ENCODE results near the gene CLTC.

The CLTC gene

GRCh38 chr17:59725691-59726090, 106.0 kb downstream of the CLTC start:
- no peak for DNase-seq (ENCODE audit: low read depth in 2 of 2)

GRCh38 chr17:59727817-59728533, 108.3 kb downstream of the CLTC start:
- no peak for DNase-seq (ENCODE audit: low read depth in 2 of 2)

DNA sequence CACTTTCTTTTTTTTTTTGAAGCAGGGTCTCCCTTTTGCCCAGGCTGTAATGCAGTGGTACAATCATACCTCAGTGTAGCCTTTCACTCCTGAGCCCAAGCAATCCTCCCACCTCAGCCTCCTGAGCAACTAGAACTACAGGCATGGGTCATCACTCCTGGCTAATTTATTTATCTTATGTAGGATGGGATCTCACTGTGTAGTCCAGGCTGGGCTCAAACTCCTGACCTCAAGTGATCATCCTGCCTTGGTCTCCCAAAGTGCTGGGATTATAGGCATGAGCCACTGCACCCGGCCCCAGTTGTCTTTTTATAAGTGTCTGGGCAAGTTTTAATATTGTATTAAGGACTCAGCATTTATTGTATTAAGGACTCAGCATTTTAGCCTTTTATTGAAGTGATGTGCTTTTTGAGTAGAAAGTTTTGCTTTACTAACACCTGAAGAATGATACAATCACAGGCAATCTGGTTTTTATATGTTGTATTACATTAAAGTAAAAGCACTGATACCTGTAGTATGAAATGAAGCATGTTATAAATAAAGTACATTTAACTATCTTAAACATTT, 110.7 kb downstream of the CLTC start:
- no peak for DNase-seq (ENCODE audit: low read depth in 2 of 2)

DNA sequence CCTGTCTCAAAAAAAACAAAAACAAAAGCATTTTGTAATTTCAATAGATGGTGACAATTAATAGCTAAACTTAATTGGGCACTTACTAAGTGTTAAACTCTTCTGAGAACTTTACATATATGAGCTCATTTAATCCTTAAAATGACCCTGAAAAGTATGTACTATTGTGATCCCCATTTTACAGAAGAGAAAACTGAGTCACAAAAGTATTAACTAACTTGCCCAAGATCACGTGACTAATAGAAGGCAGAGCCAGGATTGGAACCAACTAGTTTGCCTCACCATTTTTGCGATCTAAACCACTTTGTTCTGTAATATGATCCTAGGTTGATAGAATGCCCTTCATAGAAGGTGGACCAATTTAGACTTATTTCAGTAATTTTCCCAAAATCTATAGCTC, 114.0 kb downstream of the CLTC start:
- no peak for DNase-seq (ENCODE audit: low read depth in 2 of 2)

DNA sequence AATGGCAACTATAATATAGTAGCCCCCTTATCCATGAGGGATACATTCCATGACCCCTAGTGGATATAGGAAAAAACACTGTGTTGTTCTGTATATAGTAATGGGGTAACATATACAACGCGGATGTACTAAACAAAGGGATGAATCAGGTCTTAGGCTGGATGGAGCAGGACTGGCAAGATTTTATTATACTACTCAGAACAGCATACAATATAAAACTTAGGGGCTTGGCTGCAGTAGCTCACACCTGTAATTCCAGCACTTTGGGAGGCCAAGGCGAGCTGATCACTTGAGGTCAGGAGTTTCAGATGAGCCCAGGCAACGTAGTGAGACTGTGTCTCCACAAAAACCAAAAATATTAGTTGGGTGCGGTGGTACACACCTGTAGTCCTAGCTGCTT, 114.5 kb downstream of the CLTC start:
- no peak for DNase-seq (ENCODE audit: low read depth in 2 of 2)

GRCh38 chr17:59737324-59737723, 117.6 kb downstream of the CLTC start:
- DNase-seq (ENCODE audit: low read depth in 2 of 2): no peak

DNA sequence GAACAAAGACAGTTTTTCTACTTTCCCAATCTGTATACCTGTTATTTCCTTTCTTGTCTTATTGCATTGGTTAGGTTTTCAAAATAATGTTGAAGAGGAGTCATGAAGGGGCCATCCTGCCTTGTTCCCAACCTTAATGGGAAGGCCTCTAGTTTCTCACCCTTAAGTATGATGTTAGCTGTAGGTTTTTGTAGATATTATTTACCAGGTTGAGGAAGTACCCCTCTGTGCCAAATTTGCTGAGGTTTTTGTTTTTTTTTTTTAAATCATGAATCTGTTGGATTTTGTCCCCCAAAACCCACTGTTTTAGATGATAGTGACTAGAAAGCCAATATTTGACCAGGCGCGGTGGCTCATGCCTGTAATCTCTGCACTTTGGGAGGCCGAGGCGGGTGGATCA, 124.1 kb downstream of the CLTC start:
- no peak for DNase-seq (ENCODE audit: low read depth in 2 of 2)

GRCh38 chr17:59745040-59745439, 125.3 kb downstream of the CLTC start:
- no peak for DNase-seq (ENCODE audit: low read depth in 2 of 2)

Measured in fibroblast of skin of left quadriceps (primary cell).